SK-N-SH (cell line): ENCODE results near the gene PCK1. TPM values are rescaled to one million over a fixed set of nuclear protein-coding genes. Genes with fewer than 3 reads are reported as not detected.

Experiments used
- CTCF ChIA-PET: fragments of 300-600, 350-600 bp; formaldehyde crosslinking; extraction: SDS; loops from one replicate; lab custom pipeline; 2021; lab: Yijun Ruan, JAX
- POLR2A ChIA-PET: fragments of 350-600 bp; sonication (Branson Sonifier 250); formaldehyde crosslinking; extraction: SDS; loops from one replicate; lab custom pipeline; 2020; ENCODE audit warnings: antibody characterized with exemption, inconsistent platforms; lab: Yijun Ruan, JAX
- DNase-seq: peaks from one replicate; pipeline ENCODE4 v3.0.0; 2012
- H2AFZ ChIP-seq: fragments of 200-600 bp; sonication (generic); 2 replicates; pipeline ENCODE4 v1.8.1; 2016; ENCODE audit warnings: antibody characterized with exemption, mild to moderate bottlenecking, low read depth
- H3F3A ChIP-seq: fragments of 200-600 bp; sonication (generic); replicated peaks from 2 replicates; pipeline ENCODE3; 2016; ENCODE audit warnings: antibody characterized with exemption, mild to moderate bottlenecking; ENCODE audit not compliant: insufficient read depth
- H3K27ac ChIP-seq, 2 experiments: fragments of 200-500 bp in 1 of 2; fragments of 200-600 bp in 1 of 2; sonication (Bioruptor generic) in 1 of 2; sonication (generic), shearing (Covaris generic) in 1 of 2; 2 replicates each; pipeline versions ENCODE4 v1.5.1 to v1.6.1; 2014 to 2016; ENCODE audit warnings: low read depth in 2 of 2, inconsistent platforms in 1 of 2, low read length in 1 of 2, mild to moderate bottlenecking in 1 of 2, mixed read lengths in 1 of 2
- H3K27me3 ChIP-seq: fragments of 200-600 bp; sonication (generic), shearing (Covaris generic); 2 replicates; pipeline ENCODE4 v1.6.1; 2016; ENCODE audit warnings: mixed run types; ENCODE audit not compliant: insufficient read depth
- H3K36me3 ChIP-seq, 2 experiments: fragments of 200-500 bp in 1 of 2; fragments of 200-600 bp in 1 of 2; sonication (Bioruptor generic) in 1 of 2; sonication (generic) in 1 of 2; replicated peaks in 1 of 2; 2 replicates each; pipeline versions ENCODE3 to v1.5.1; 2014 to 2016; ENCODE audit warnings: low read length in 1 of 2, mild to moderate bottlenecking in 1 of 2; ENCODE audit not compliant: insufficient read depth in 2 of 2, control insufficient read depth in 1 of 2
- H3K4me1 ChIP-seq, 2 experiments: fragments of 200-500 bp in 1 of 2; fragments of 200-600 bp in 1 of 2; sonication (Bioruptor generic) in 1 of 2; sonication (generic), shearing (Covaris generic) in 1 of 2; 2 replicates each; pipeline versions ENCODE4 v1.5.1 to v1.6.1; 2014 to 2016; ENCODE audit warnings: low read depth in 1 of 2, low read length in 1 of 2, mixed run types in 1 of 2; ENCODE audit not compliant: insufficient read depth in 2 of 2, control insufficient read depth in 1 of 2
- H3K4me2 ChIP-seq: fragments of 200-600 bp; sonication (generic), shearing (Covaris generic); 2 replicates; pipeline ENCODE4 v1.6.1; 2017; ENCODE audit warnings: mixed run types
- H3K4me3 ChIP-seq, 2 experiments: fragments of 200-500 bp in 1 of 2; fragments of 200-600 bp in 1 of 2; sonication (Bioruptor generic) in 1 of 2; sonication (generic), shearing (Covaris generic) in 1 of 2; 2 replicates each; pipeline versions ENCODE4 v1.5.1 to v1.8.1; 2014 to 2016; ENCODE audit warnings: low read depth in 2 of 2, inconsistent platforms in 1 of 2, low read length in 1 of 2, mild to moderate bottlenecking in 1 of 2, mixed read lengths in 1 of 2, moderate library complexity in 1 of 2
- H3K79me2 ChIP-seq: fragments of 200-600 bp; sonication (generic); 2 replicates; pipeline ENCODE4 v1.8.1; 2017; ENCODE audit warnings: mild to moderate bottlenecking; ENCODE audit not compliant: insufficient read depth
- H3K9ac ChIP-seq: fragments of 200-600 bp; sonication (generic); 2 replicates; pipeline ENCODE4 v1.6.1; 2017; ENCODE audit warnings: mixed run types
- H3K9me2 ChIP-seq: fragments of 200-600 bp; sonication (generic); 2 replicates; pipeline ENCODE4 v1.6.1; 2017; ENCODE audit warnings: mixed run types
- H3K9me3 ChIP-seq: fragments of 200-600 bp; sonication (generic); 2 replicates; pipeline ENCODE4 v1.6.1; 2017; ENCODE audit warnings: mixed run types, mild to moderate bottlenecking, moderate library complexity
- H4K20me1 ChIP-seq: fragments of 200-600 bp; sonication (generic); 2 replicates; pipeline ENCODE4 v1.6.1; 2017; ENCODE audit warnings: mild to moderate bottlenecking, mixed run types; ENCODE audit not compliant: insufficient read depth
- CHD2 ChIP-seq: fragments of 150-350 bp; IDR thresholded peaks from 2 replicates; pipeline ENCODE4 v1.6.1; 2018; ENCODE audit warnings: low read length; ENCODE audit not compliant: partially characterized antibody
- FOSL2 ChIP-seq: IDR thresholded peaks from 2 replicates; pipeline ENCODE4 v1.4.0; 2012; ENCODE audit warnings: low read depth, mild to moderate bottlenecking, moderate library complexity, borderline replicate concordance
- FOXJ3 ChIP-seq: sonication (generic); formaldehyde crosslinking; IDR thresholded peaks from 2 replicates; pipeline ENCODE4 v1.5.1; 2020; ENCODE audit warnings: mild to moderate bottlenecking, missing genetic modification reagents
- FOXM1 ChIP-seq: IDR thresholded peaks from 2 replicates; pipeline ENCODE4 v1.4.0; 2012; ENCODE audit warnings: low read depth, mild to moderate bottlenecking
- RAD21 ChIP-seq: IDR thresholded peaks from 2 replicates; pipeline ENCODE4 v1.6.1; 2012; ENCODE audit warnings: mild to moderate bottlenecking, low read length
- RXRA ChIP-seq: IDR thresholded peaks from 2 replicates; pipeline ENCODE4 v1.4.0; 2012; ENCODE audit warnings: low read depth, mild to moderate bottlenecking, borderline replicate concordance
- TAF1 ChIP-seq: IDR thresholded peaks from 2 replicates; pipeline ENCODE4 v1.6.1; 2012; ENCODE audit warnings: low read depth, mild to moderate bottlenecking, low read length, moderate library complexity, borderline replicate concordance
- TCF12 ChIP-seq: IDR thresholded peaks from 2 replicates; pipeline ENCODE4 v1.4.0; 2012
- USF2 ChIP-seq: fragments of 150-350 bp; IDR thresholded peaks from 2 replicates; pipeline ENCODE4 v1.6.1; 2017; ENCODE audit warnings: antibody characterized with exemption, low read length, low read depth, borderline replicate concordance
- ZBTB33 ChIP-seq: IDR thresholded peaks from 2 replicates; pipeline ENCODE4 v1.4.0; 2012; ENCODE audit warnings: low read depth, borderline replicate concordance
- WGBS: methylation state at CpG from one replicate; pipeline ENCODE4 v1.1.6; 2017; ENCODE audit warnings: low lambda C conversion rate; 5-methylcytosine and 5-hydroxymethylcytosine counted together
- polyA plus RNA-seq, 3 experiments: library from polyadenylated mRNA; depleted of rRNA; stranded (reverse); fragments of >200 nt; gene quantifications; 2 replicates each; pipeline ENCODE4 v1.2.3, GENCODE V29; 2012

Gene PCK1
- polyA plus RNA-seq, 1 of the 3 experiments (the other 2 are of a cell fraction) = not detected

- TF ChIP-seq CHD2 (no peak), FOXM1 (no peak), FOXJ3 (CRISPR knock-in tag) (no peak)
- TF ChIP-seq, all 33 proteins: peak for 0
Observed at GRCh38 chr20:57579331-57579897, 18.5 kb downstream of the PCK1 start (continued).

GRCh38 chr20:57579898-57580447, 19.1 kb downstream of the PCK1 start:
- no peak overlapping the region for H2AFZ ChIP-seq
- no peaks in the 10 kb centered on the region for H3K36me3 ChIP-seq
- H3K79me2 ChIP-seq = no peaks in the 10 kb centered on the region
- H3K9me2 ChIP-seq = no peaks in the 10 kb centered on the region
- DNase-seq = no peak
- H4K20me1 ChIP-seq = no peaks in the 10 kb centered on the region
- ChIA-PET POLR2A (no interaction called here), CTCF (interaction anchor here (0.7 to 21.1 kb wide), 4 partner anchors 15 to 630 kb away, joined by 3 to 403 read pairs (median 6); no protein-coding TSS in a partner anchor)
- no peaks in the 10 kb centered on the region for H3F3A ChIP-seq
- TF ChIP-seq FOXJ3 (CRISPR knock-in tag) (no peak), FOSL2 (no peak), ZBTB33 (no peak), TAF1 (no peak), USF2 (no peak), RXRA (no peak), FOXM1 (no peak), TCF12 (no peak), RAD21 (no peak)
- 50% methylated on average over 18 of the region's 21 CpGs for WGBS
- no peaks in the 10 kb centered on the region; a peak in 1 of 4 replicates for H3K4me1 ChIP-seq
- H3K9ac ChIP-seq = no peak overlapping the region
- H3K4me3 ChIP-seq = no peak overlapping the region
- 0 out of 2 replicates have a peak, but pooled peaks cover 7% of the 10 kb centered on the region for H3K27me3 ChIP-seq
- H3K27ac ChIP-seq = no peak overlapping the region
- no peak overlapping the region for H3K4me2 ChIP-seq
- no peaks in the 10 kb centered on the region for H3K9me3 ChIP-seq
